ENCODE measurements around the gene SNTG2.

DNA sequence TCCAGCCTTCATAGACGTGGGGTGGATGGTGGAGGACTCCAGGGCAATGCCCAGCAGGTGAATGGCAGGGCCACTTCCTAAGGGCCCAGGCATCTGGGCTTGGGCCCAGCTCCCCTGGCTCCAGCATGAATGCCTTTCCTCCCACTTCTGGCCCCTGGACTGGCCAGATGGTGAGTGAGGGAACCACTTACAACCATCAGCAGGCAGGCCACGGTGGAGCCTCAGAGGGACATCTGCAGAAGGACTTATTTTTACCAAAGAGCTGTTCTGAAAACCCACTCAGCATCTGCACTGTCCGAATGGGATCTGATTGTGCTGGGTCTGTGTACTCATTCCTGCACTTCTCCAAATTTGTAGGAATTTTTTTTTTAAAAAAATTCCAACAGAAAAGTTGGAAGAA lies 69.6 kb downstream of the SNTG2 start:
- TF ChIP-seq POLR2A (IDR thresholded peaks at IDR 0.05; ENCODE audit: low read depth, low read length) (no peak), POLR2AphosphoS5 (IDR thresholded peaks at IDR 0.05; ENCODE audit: low read depth, low read length) (no peak), TAF1 (IDR thresholded peaks at IDR 0.05; ENCODE audit: borderline replicate concordance, low read depth, low read length) (no peak)
